ENCODE measurements around the gene HCFC2. TPM values are rescaled to one million over a fixed set of nuclear protein-coding genes. Genes with fewer than 3 reads are reported as not detected.
"Not testable (repeated sequence)": the region's sequence is repeated elsewhere in the genome, so short reads cannot be mapped to it uniquely, and the experiment has no call there.

Gene HCFC2
- total RNA-seq, 6 experiments from 2014 or later: 7.3 to 12.7 (median 9.7) TPM

DNA sequence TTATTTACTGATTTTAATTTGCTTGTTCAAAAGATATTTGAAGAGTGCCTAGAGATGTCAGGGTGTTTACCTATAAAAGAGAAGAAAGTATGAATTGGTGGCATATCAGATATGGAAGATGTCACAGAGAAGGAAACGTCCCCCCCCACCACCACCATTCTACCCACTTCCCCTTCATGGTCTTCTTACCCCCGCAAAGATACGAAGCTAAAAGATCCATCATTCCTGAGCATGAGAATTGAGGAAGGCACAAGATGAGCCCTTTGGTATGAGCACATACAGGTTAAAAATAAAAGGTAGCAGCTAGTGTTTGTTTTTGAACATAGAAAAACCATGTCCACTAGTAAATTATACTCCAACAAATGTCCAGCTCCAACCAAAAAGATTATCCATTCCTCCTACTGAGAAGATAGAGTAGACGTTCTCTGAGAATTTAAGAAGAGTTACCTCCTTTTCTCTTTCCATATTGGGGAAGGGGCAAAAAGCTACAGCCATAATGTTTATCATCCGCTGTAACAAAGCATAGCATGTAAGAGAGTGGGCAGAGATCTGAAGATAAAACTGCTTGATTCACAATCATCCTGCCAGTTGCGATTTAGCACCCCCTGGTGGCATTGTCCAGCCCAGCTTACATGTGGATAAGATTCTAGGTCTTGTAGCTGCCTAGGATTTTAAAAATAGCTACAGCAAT, 44.6 kb downstream of the HCFC2 start:
- peak overlapping the region in 1 of 3 donors; percentile 25 for H3K27ac ChIP-seq
- H3K9me3 ChIP-seq: no peaks in the 10 kb centered on the region
- intact Hi-C loops (cut with DNase I): no loop called here
- 28% methylated on average over 6 of the region's 6 CpGs for WGBS (ENCODE audit: insufficient coverage, low coverage, low lambda C conversion rate, missing lambda C conversion rate)
- no peaks in the 10 kb centered on the region for H3K27me3 ChIP-seq
- peak; percentile 84 to 93 (median 90) for ATAC-seq
- no peak overlapping the region for H3K4me3 ChIP-seq
- H3K36me3 ChIP-seq: no peaks in the 10 kb centered on the region
- peaks cover 0 to 20% (median 3%) of the 10 kb centered on the region in 4 donors for H3K4me1 ChIP-seq
- TF ChIP-seq POLR2A (IDR thresholded peaks at IDR 0.05): no peak
- TF ChIP-seq, protein P1, sequence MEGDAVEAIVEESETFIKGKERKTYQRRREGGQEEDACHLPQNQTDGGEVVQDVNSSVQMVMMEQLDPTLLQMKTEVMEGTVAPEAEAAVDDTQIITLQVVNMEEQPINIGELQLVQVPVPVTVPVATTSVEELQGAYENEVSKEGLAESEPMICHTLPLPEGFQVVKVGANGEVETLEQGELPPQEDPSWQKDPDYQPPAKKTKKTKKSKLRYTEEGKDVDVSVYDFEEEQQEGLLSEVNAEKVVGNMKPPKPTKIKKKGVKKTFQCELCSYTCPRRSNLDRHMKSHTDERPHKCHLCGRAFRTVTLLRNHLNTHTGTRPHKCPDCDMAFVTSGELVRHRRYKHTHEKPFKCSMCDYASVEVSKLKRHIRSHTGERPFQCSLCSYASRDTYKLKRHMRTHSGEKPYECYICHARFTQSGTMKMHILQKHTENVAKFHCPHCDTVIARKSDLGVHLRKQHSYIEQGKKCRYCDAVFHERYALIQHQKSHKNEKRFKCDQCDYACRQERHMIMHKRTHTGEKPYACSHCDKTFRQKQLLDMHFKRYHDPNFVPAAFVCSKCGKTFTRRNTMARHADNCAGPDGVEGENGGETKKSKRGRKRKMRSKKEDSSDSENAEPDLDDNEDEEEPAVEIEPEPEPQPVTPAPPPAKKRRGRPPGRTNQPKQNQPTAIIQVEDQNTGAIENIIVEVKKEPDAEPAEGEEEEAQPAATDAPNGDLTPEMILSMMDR (IDR thresholded peaks at IDR 0.05): peak; percentile 80 to 95 (median 92)
- DNase-seq: peak; percentile 65 to 81 (median 77)

DNA sequence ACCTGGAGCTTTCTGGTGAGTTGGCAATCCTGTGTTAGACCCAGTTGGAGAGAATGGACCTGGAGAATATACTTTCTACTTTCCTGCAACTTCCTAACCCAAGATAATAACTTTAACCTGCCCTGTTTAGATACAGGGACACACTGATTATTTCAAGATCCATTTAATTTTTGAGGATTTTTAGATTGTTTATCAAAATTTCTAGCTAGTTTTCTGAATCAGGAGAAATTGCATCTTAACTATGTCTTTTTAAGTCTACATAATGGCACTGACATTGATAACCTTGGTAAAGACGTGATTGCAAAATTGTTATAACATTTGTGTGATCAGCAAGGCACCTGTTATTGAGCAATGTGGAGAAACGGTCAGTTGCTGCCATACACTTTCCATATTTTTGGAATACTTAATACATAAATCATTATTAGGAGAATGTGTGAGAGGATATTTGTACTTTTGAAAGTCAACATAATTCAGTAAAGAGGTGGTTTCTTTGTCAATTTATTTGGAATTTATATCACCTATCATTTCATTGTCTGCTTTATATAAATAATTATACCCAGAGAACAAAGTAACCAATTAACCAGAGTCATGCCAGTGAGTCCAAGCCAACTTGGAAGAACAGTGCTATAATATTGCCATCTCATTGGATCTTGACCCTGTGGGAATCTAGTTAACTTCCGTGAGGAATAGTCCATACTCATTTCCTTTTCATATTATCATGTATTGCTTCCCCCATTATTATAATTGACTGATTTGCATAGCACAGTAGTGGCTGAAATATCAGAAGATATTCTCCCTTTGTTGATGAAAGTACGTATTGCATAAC, 45.3 kb downstream of the HCFC2 start:
- Histone ChIP-seq H3K27ac (peak overlapping the region in 1 of 3 donors; percentile 25), H3K4me1 (peaks cover 0 to 26% (median 6%) of the 10 kb centered on the region in 4 donors), H3K27me3 (no peaks in the 10 kb centered on the region), H3K4me3 (no peak overlapping the region), H3K36me3 (no peaks in the 10 kb centered on the region), H3K9me3 (no peaks in the 10 kb centered on the region)
- TF ChIP-seq, protein P1 (IDR thresholded peaks at IDR 0.05): no peak
- TF ChIP-seq POLR2A (IDR thresholded peaks at IDR 0.05): no peak
- intact Hi-C loops (cut with DNase I): no loop called here
- 27% methylated on average over 4 of the region's 4 CpGs for WGBS (ENCODE audit: insufficient coverage, low coverage, low lambda C conversion rate, missing lambda C conversion rate)
- DNase-seq (no peak), ATAC-seq (peak; percentile 55 to 77 (median 64))

DNA sequence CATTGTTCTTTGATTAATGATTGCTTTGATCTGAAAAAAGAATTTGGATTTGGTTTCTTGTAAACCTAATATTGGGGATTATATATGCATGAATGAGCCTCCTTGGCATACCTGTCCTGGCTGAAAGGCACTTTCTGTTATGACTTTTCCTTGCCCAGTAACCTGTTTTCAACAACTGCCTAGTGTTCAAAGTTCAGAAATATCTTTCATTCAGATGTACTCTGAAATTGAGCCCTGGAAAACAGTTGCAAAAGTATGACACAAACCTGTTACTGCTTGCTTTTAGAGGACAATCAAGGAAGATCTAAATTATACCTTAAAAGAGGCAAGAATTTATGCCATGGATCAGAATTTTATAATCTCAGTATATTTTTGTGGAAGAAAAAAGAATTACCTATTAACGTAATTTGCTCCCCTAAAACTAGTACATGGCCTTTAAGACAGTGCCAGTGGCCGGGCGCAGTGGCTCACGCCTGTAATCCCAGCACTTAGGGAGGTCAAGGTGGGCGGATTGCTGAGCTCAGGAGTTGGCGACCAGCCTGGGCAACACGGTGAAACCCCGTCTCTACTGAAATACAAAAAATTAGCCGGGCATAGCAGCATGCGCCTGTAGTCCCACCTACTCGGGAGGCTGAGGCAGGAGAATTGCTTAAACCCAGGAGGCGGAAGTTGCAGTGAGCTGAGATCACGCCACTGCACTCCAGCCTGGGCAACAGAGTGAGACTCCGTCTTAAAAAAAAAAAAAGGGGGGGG, 50.7 kb downstream of the HCFC2 start:
- peak overlapping the region; percentile 64 to 90 (median 78) for H3K27ac ChIP-seq
- peak overlapping the region in 2 of 3 donors; percentile 9 to 21 for H3K4me3 ChIP-seq
- TF ChIP-seq POLR2A (IDR thresholded peaks at IDR 0.05): peak; percentile 3
- ATAC-seq (peak; percentile 81 to 92 (median 84)), DNase-seq (peak; percentile 48 to 66 (median 56))
- H3K36me3 ChIP-seq: peaks cover 0 to 14% (median 6%) of the 10 kb centered on the region in 4 donors
- WGBS (ENCODE audit: insufficient coverage, low coverage, low lambda C conversion rate, missing lambda C conversion rate): 52% methylated on average over 12 of the region's 14 CpGs
- intact Hi-C loops (cut with DNase I); H3K9me3 ChIP-seq; H3K27me3 ChIP-seq: not testable (repeated sequence)
- H3K4me1 ChIP-seq: peaks cover 0 to 32% (median 9%) of the 10 kb centered on the region in 4 donors

DNA sequence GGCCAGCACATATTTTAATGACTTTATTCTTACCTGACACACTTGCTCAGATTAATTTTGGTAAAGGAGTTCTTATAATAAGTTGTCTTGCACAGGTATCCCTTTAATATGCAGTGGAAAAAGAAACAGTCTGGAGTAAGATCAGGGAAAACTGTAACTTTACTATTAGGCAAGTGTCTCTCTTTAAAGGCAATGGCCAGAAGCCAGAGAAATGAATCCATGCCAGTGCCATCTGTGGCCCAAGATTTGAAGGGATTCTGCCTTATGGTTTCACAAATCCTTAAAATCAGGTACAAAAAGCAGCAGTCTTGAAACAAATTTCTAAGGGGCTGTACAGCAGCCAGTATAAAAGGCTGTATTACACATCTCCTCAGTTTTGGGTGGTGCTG, 51.2 kb downstream of the HCFC2 start:
- DNase-seq (no peak), ATAC-seq (peak; percentile 48 to 56 (median 52))
- peak overlapping the region in 1 of 3 donors; percentile 21 for H3K4me3 ChIP-seq
- H3K27ac ChIP-seq: peak overlapping the region; percentile 64 to 90 (median 78)
- peaks cover 0 to 26% (median 9%) of the 10 kb centered on the region in 4 donors for H3K4me1 ChIP-seq
- H3K9me3 ChIP-seq: no peaks in the 10 kb centered on the region
- no peaks in the 10 kb centered on the region for H3K27me3 ChIP-seq
- no peak for TF ChIP-seq POLR2A (IDR thresholded peaks at IDR 0.05)
- TF ChIP-seq, protein P1 (IDR thresholded peaks at IDR 0.05): no peak
- intact Hi-C loops (cut with DNase I): no loop called here
- H3K36me3 ChIP-seq: peaks cover 0 to 20% (median 9%) of the 10 kb centered on the region in 4 donors
